ENCODE results near the gene RASA3. TPM values are rescaled to one million over a fixed set of nuclear protein-coding genes. Genes with fewer than 3 reads are reported as not detected.

RASA3 gene
- total RNA-seq, 2 experiments from 2014 or later = 3.6 to 17.9 TPM

DNA sequence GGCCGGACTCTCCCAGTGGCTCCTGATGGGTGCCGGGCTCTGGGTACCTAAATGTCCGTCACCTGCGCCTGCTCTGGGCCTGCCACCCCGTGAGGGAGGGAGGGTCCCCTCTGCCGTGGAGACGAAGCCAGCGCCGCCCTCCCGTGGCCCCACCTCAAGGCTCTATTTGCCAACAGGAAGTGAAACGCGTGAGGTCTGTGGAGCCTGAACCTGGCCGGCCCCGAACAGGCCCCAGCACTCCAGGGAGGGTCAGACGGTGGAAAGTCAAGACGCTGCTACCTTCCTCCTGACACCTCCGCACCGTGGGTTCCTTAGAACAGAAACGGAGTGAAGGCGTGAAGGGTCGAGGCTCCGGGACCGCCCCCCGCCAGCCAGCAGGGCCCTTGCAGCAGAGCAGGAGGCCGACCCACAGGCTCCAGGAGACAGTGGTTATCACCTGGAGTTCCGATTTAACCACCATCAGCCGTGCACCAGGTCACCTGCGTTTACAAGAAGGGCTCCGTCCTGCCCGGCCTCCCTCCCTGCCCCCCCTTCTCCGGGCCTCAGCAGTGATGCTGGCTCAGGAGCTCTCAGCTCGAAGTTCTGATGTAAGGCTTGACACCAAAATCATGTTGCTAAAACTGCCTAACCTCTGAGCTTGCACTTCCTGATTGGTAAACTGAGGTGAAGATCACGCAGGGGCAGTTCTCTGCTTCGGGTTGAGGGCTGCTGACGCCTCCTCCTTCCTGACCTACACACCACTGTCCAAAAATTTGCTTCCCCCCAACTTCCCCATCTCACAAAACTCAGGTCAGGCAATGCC is 107.6 kb downstream of the RASA3 start:
- no TSS peak for BruUV-seq (replicated peaks)
- intact Hi-C loops (cut with micrococcal nuclease; ENCODE audit: unreplicated experiment) = loop anchor here (2.0 to 5.0 kb wide), 4 partner anchors 40 to 208 kb away; no protein-coding TSS in a partner anchor
- H3K4me2 ChIP-seq (ENCODE audit: low read length) = peak overlapping the region; percentile 96
- no peaks in the 10 kb centered on the region for H3K9me3 ChIP-seq (ENCODE audit: low read length)
- H3K9me2 ChIP-seq (ENCODE audit: insufficient read depth, low read length) = no peaks in the 10 kb centered on the region
- CTCF ChIA-PET (ENCODE audit: unreplicated experiment) = interaction anchor here (0.8 kb wide), 1 partner anchor 85 kb away, joined by 3 read pairs; no protein-coding TSS in a partner anchor
- peaks cover 4% of the 10 kb centered on the region; the same call in 1 of the 2 replicates for H3K36me3 ChIP-seq (ENCODE audit: insufficient read depth, low read length)
- H3K4me3 ChIP-seq (ENCODE audit: low read depth, low read length, poor library complexity, severe bottlenecking) = peak overlapping the region; percentile 64
- H2AFZ ChIP-seq (ENCODE audit: low read length) = peak overlapping the region; percentile 19; the same call in 1 of the 2 replicates
- DNase-seq (ENCODE audit: low spot score) = peak; percentile 73
- peaks cover 76% of the 10 kb centered on the region for H3K4me1 ChIP-seq (ENCODE audit: insufficient read depth, low read length, poor library complexity, severe bottlenecking)
- TF ChIP-seq, protein P1, sequence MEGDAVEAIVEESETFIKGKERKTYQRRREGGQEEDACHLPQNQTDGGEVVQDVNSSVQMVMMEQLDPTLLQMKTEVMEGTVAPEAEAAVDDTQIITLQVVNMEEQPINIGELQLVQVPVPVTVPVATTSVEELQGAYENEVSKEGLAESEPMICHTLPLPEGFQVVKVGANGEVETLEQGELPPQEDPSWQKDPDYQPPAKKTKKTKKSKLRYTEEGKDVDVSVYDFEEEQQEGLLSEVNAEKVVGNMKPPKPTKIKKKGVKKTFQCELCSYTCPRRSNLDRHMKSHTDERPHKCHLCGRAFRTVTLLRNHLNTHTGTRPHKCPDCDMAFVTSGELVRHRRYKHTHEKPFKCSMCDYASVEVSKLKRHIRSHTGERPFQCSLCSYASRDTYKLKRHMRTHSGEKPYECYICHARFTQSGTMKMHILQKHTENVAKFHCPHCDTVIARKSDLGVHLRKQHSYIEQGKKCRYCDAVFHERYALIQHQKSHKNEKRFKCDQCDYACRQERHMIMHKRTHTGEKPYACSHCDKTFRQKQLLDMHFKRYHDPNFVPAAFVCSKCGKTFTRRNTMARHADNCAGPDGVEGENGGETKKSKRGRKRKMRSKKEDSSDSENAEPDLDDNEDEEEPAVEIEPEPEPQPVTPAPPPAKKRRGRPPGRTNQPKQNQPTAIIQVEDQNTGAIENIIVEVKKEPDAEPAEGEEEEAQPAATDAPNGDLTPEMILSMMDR (conservative IDR thresholded peaks at IDR 0.05; ENCODE audit: low read length) = no peak
- TF ChIP-seq EZH2phosphoT487 (IDR thresholded peaks at IDR 0.05; ENCODE audit: borderline replicate concordance, low read depth, low read length) = no peak
- H4K20me1 ChIP-seq (ENCODE audit: insufficient read depth, low read length) = no peaks in the 10 kb centered on the region
- peak overlapping the region; percentile 89 for H3K27ac ChIP-seq (ENCODE audit: low read depth, low read length, poor library complexity, severe bottlenecking)
- no peaks in the 10 kb centered on the region for H3K79me2 ChIP-seq (ENCODE audit: insufficient read depth, low read depth, low read length)
- POLR2A ChIA-PET = interaction anchor here (1.0 kb wide), 1 partner anchor 39 kb away, joined by 7 read pairs; no protein-coding TSS in a partner anchor

DNA sequence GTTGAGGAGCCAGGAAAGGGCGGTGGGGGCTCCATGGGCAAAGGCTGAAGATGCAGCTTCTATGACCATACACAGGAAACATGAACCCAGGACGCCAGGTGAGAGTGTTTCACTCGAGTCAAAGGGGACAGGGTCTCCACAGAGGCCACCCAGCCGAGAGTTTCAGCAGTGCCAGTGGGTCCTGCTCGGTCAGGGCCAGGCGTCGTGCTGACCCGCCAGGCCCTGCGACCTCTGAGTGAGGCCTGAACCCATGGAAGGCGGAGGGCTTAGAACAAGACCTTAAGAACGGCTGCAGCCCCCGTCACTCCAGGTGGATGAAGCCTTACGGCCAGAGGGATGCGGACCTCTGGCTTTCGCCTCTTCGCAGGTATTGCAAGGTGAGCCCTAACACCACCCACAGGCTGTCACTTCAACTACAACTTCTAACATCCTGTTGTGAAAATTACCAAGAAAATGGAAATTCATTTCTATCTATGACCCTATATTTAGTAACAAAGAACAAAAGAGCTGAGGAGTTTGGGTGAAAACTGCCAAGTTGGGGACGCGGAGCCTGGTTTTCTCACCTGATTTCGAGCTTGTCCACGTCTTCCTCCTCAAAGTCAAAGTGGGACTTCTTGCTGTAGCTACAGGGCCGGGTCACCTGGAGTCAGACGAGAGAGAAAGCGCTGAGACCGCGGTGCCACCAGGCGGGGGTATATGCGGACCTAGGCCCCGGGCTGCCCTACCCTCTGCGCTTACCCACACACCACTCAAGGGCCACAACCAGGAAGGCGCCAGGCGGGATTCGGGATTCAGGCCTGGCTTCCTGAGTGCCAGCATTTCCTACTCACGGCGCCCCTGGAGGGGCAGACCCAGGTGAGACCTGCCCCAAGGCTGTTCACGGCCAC is 108.5 kb downstream of the RASA3 start:
- DNase-seq (ENCODE audit: low spot score) = peak; percentile 43
- no peaks in the 10 kb centered on the region for H3K9me2 ChIP-seq (ENCODE audit: insufficient read depth, low read length)
- TSS peak; percentile 40 for BruUV-seq (replicated peaks)
- no peaks in the 10 kb centered on the region for H4K20me1 ChIP-seq (ENCODE audit: insufficient read depth, low read length)
- no peaks in the 10 kb centered on the region for H3K79me2 ChIP-seq (ENCODE audit: insufficient read depth, low read depth, low read length)
- peak overlapping the region; percentile 19; the same call in 1 of the 2 replicates for H2AFZ ChIP-seq (ENCODE audit: low read length)
- H3K4me1 ChIP-seq (ENCODE audit: insufficient read depth, low read length, poor library complexity, severe bottlenecking) = peaks cover 82% of the 10 kb centered on the region
- CTCF ChIA-PET (ENCODE audit: unreplicated experiment) = no interaction called here
- no peaks in the 10 kb centered on the region for H3K9me3 ChIP-seq (ENCODE audit: low read length)
- peak overlapping the region; percentile 64 for H3K4me3 ChIP-seq (ENCODE audit: low read depth, low read length, poor library complexity, severe bottlenecking)
- POLR2A ChIA-PET = no interaction called here
- intact Hi-C loops (cut with micrococcal nuclease; ENCODE audit: unreplicated experiment) = loop anchor here (2.0 to 5.0 kb wide), 3 partner anchors 41 to 207 kb away; no protein-coding TSS in a partner anchor
- no peak for TF ChIP-seq EZH2phosphoT487 (IDR thresholded peaks at IDR 0.05; ENCODE audit: borderline replicate concordance, low read depth, low read length)
- TF ChIP-seq, protein P1 (conservative IDR thresholded peaks at IDR 0.05; ENCODE audit: low read length) = peak; percentile 51
- peaks cover 4% of the 10 kb centered on the region; the same call in 1 of the 2 replicates for H3K36me3 ChIP-seq (ENCODE audit: insufficient read depth, low read length)
- peak overlapping the region; percentile 89 for H3K27ac ChIP-seq (ENCODE audit: low read depth, low read length, poor library complexity, severe bottlenecking)
- peak overlapping the region; percentile 96 for H3K4me2 ChIP-seq (ENCODE audit: low read length)
